Left ventricle myocardium inferior (tissue), 1 donor: ENCODE results near the gene TMEM260. TPM values are rescaled to one million over a fixed set of nuclear protein-coding genes. Genes with fewer than 3 reads are reported as not detected.
A peak's percentile ranks its signal among the peaks of the same experiment; 100 is the strongest.

Experiments
- DNase-seq: peaks from one replicate; pipeline ENCODE4 v3.0.0-alpha.2; 2020
- H3K27ac ChIP-seq: fragments of 200-600 bp; replicated peaks from 2 replicates; pipeline ENCODE4 v1.8.0; 2021
- H3K27me3 ChIP-seq: fragments of 200-600 bp; 2 replicates; pipeline ENCODE4 v1.8.0; 2021; ENCODE audit warnings: low read depth
- H3K36me3 ChIP-seq: fragments of 200-600 bp; 2 replicates; pipeline ENCODE4 v1.8.0; 2021
- H3K4me1 ChIP-seq: fragments of 200-600 bp; 2 replicates; pipeline ENCODE4 v1.8.0; 2021
- H3K4me3 ChIP-seq: fragments of 200-600 bp; 2 replicates; pipeline ENCODE4 v1.8.0; 2021; ENCODE audit warnings: mild to moderate bottlenecking, moderate library complexity
- H3K9me3 ChIP-seq: fragments of 200-600 bp; replicated peaks from 2 replicates; pipeline ENCODE4 v1.8.0; 2021
- intact Hi-C: fragments of 100-400 bp; cut with micrococcal nuclease; formaldehyde crosslinking; loops from one replicate; pipeline ENCODE4 v1.11.0; 2022
- total RNA-seq: library from RNA; stranded (reverse); fragmentation: NEBNext Ultra II Directional; extraction: Animal tissue kit (Norgen Biotek cat#: 25700); gene quantifications from one replicate; pipeline ENCODE4 v1.2.1, GENCODE V29; 2021
- TF ChIP-seq, protein P1 (sequence below): fragments of 200-600 bp; IDR thresholded peaks from 2 replicates; pipeline ENCODE4 v1.8.0; 2021; ENCODE audit warnings: antibody characterized with exemption, mild to moderate bottlenecking, borderline replicate concordance
- donor health status: DM: no; HTN: yes; CAD: no; lungs with severe emphysema.

TMEM260 gene
- total RNA-seq, 1 donor from 2014 or later, result 5.1 TPM

DNA sequence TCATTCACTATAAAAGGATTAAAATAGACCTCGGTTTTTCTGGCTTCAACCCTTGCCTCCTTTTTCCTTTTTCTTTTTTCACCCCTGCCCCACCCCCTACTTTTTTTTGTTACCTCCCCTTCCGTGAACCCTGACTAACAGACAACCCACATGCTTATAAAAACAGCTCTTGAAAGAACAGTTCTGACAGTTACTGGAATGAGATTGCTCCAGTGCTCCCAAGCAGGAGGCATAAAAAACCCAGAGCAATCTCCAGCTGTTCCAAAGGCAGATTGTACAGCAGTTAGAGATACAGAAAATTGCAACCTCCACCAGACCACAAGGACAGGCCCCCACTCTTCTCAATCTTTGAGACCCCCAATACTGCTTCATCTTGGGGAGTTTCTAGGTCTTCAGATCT is 29.9 kb upstream of the TMEM260 start:
- intact Hi-C loops, result no loop called here
- no peak overlapping the region for H3K4me3 ChIP-seq
- H3K27ac ChIP-seq, result no peak overlapping the region
- peaks cover 54% of the 10 kb centered on the region for H3K27me3 ChIP-seq
- H3K9me3 ChIP-seq, result no peaks in the 10 kb centered on the region
- no peaks in the 10 kb centered on the region for H3K4me1 ChIP-seq
- H3K36me3 ChIP-seq, result no peaks in the 10 kb centered on the region
- TF ChIP-seq, protein P1, sequence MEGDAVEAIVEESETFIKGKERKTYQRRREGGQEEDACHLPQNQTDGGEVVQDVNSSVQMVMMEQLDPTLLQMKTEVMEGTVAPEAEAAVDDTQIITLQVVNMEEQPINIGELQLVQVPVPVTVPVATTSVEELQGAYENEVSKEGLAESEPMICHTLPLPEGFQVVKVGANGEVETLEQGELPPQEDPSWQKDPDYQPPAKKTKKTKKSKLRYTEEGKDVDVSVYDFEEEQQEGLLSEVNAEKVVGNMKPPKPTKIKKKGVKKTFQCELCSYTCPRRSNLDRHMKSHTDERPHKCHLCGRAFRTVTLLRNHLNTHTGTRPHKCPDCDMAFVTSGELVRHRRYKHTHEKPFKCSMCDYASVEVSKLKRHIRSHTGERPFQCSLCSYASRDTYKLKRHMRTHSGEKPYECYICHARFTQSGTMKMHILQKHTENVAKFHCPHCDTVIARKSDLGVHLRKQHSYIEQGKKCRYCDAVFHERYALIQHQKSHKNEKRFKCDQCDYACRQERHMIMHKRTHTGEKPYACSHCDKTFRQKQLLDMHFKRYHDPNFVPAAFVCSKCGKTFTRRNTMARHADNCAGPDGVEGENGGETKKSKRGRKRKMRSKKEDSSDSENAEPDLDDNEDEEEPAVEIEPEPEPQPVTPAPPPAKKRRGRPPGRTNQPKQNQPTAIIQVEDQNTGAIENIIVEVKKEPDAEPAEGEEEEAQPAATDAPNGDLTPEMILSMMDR, result no peak
- no peak for DNase-seq

DNA sequence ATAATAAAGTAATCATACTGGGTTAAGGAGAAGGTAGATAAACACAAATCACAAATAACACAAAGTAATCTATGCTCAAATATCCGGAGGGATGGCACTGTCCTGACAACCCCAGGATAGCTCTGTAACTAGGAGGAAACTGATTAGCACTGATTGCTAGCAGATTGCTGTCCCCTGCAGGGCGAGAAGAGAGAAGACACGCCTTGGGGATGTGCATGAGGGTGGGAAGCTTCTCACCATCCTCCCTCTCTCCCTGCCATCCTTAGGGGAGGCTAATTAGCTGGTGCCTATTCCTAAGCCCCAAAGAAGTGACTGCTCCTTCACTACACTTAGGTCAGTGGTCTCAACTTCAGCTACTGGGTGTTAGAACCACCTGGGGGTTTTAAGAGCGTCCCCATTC is 27.0 kb upstream of the TMEM260 start:
- Histone ChIP-seq H3K36me3 (no peaks in the 10 kb centered on the region), H3K27me3 (peaks cover 82% of the 10 kb centered on the region), H3K4me3 (no peak overlapping the region), H3K9me3 (no peaks in the 10 kb centered on the region), H3K4me1 (no peaks in the 10 kb centered on the region), H3K27ac (no peak overlapping the region)
- TF ChIP-seq, protein P1, result no peak
- no peak for DNase-seq
- intact Hi-C loops, result no loop called here

DNA sequence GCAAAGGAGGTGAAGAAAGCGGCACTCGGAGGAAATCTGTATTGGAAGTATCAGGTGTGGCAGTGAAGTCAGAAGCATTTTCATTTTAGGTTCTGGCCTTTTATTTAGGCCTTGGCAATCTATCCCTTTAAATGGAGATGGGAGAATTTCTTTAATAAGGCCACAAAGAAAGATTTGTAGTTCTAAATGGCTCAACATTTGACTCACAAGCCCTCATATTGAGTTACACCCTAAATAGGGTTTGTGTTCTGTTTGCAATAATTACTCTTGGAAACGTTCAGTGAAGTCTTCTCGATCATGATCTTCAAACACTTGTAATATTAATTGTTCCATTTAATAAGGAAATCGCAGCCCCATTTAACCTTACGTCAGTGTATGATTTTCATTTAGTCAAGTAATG is 25.3 kb upstream of the TMEM260 start:
- no peaks in the 10 kb centered on the region for H3K4me1 ChIP-seq
- no peaks in the 10 kb centered on the region for H3K9me3 ChIP-seq
- intact Hi-C loops, result no loop called here
- peaks cover 85% of the 10 kb centered on the region for H3K27me3 ChIP-seq
- no peak overlapping the region for H3K27ac ChIP-seq
- H3K36me3 ChIP-seq, result no peaks in the 10 kb centered on the region
- TF ChIP-seq, protein P1, result no peak
- no peak overlapping the region for H3K4me3 ChIP-seq
- no peak for DNase-seq

DNA sequence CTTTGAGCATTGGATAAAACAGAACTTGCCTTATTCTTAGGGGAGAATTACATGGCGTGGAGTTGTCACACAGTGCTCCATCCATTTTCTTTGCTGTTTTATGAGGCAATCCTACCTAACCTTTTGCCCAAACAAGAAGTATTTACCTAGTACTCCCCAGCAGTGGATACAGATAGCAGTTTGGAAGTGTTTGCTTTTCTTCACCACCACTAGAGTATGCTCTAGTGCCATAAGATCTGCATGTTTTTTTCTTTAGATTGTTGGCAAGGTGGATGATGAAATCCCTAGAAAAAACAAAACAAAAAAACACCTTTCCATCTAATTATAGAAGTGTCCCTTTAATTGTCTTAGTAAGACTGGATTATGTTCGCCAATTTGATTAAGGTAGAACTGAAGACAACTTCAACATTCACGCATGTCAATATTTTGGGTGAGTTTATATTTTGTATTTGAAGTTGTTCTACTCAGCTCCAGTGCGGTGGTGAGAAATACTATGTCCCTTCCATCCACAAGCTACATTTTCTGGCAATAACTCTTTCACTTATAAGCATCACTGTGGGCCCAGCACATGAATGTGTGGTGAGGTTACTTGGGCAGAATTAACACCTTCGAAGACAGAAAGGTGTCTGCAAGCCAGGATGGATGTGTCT is 23.6 kb upstream of the TMEM260 start:
- Histone ChIP-seq H3K9me3 (no peaks in the 10 kb centered on the region), H3K4me3 (no peak overlapping the region), H3K27ac (no peak overlapping the region), H3K27me3 (peaks cover 93% of the 10 kb centered on the region), H3K4me1 (no peaks in the 10 kb centered on the region), H3K36me3 (no peaks in the 10 kb centered on the region)
- intact Hi-C loops, result no loop called here
- TF ChIP-seq, protein P1, result peak; percentile 50
- DNase-seq, result no peak

DNA sequence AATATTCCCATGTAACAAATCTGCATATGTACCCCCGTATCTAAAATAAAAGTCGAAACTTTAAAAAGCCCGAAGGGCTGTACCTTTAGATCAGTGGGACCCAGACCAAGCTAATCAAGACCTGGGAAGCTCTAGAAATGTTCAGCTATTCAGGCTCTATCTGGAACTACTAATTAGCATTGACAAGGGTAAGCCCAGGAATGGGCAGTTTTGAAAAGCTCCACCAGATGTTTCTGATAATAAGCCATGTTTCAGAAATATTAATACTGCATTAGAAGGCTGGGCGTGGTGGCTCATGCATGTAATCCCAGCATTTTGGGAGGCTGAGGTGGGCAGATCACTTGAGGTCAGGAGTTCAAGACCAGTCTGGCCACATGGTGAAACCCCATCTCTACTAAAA is 20.4 kb upstream of the TMEM260 start:
- no peak overlapping the region for H3K4me3 ChIP-seq
- TF ChIP-seq, protein P1, result no peak
- intact Hi-C loops, result no loop called here
- no peak for DNase-seq
- H3K27ac ChIP-seq, result no peak overlapping the region
- peaks cover 79% of the 10 kb centered on the region for H3K27me3 ChIP-seq
- no peaks in the 10 kb centered on the region for H3K9me3 ChIP-seq
- H3K4me1 ChIP-seq, result no peaks in the 10 kb centered on the region
- no peaks in the 10 kb centered on the region for H3K36me3 ChIP-seq
